GM12878 (cell line): ENCODE results near the gene NUP37. TPM values are rescaled to one million over a fixed set of nuclear protein-coding genes. Genes with fewer than 3 reads are reported as not detected.
A peak's percentile ranks its signal among the peaks of the same experiment; 100 is the strongest.

Experiments
- CHD1 ChIP-seq: IDR thresholded peaks from 2 replicates; pipeline ENCODE4 v1.6.1; 2012; ENCODE audit warnings: low read depth, low read length, improper control_type of control experiment
- CHD2 ChIP-seq: IDR thresholded peaks from 2 replicates; pipeline ENCODE4 v1.6.1; 2011; ENCODE audit warnings: low read depth, low read length, improper control_type of control experiment, borderline replicate concordance
- EZH2 ChIP-seq: IDR thresholded peaks from 2 replicates; pipeline ENCODE4 v1.6.1; 2012; ENCODE audit warnings: low read depth, mild to moderate bottlenecking, control low read depth, inconsistent platforms, low read length, borderline replicate concordance; ENCODE audit not compliant: control insufficient read depth
- HDAC6 ChIP-seq: fragments of 200-600 bp; sonication (generic); IDR thresholded peaks from one replicate; pipeline ENCODE4 v1.8.0; 2017; ENCODE audit warnings: antibody characterized with exemption; ENCODE audit not compliant: unreplicated experiment
- HSF1 ChIP-seq: fragments of 150-350 bp; IDR thresholded peaks from 2 replicates; pipeline ENCODE4 v1.6.1; 2014; ENCODE audit warnings: mild to moderate bottlenecking, low read depth, low read length
- NRF1 ChIP-seq: conservative IDR thresholded peaks from 2 replicates; pipeline ENCODE4 v1.6.1; 2011; ENCODE audit warnings: mild to moderate bottlenecking, low read depth, low read length, improper control_type of control experiment
- PAX5 ChIP-seq: IDR thresholded peaks from 2 replicates; pipeline ENCODE4 v1.6.1; 2011; ENCODE audit warnings: low read depth, low read length, borderline replicate concordance
- RB1 ChIP-seq: fragments of 450-650 bp; formaldehyde crosslinking; IDR thresholded peaks from 2 replicates; pipeline ENCODE4 v1.6.1; 2017; ENCODE audit warnings: mild to moderate bottlenecking, borderline replicate concordance
- SMAD5 ChIP-seq: IDR thresholded peaks from 2 replicates; pipeline ENCODE4 v1.6.1; 2016; ENCODE audit warnings: antibody characterized with exemption, low read depth
- SUPT20H ChIP-seq: IDR thresholded peaks from 2 replicates; pipeline ENCODE4 v1.6.1; 2011; ENCODE audit warnings: low read depth, mild to moderate bottlenecking, low read length, moderate library complexity, borderline replicate concordance; ENCODE audit not compliant: control insufficient read depth
- ZNF24 ChIP-seq: fragments of 450-650 bp; IDR thresholded peaks from 2 replicates; pipeline ENCODE4 v1.6.1; 2017; ENCODE audit warnings: antibody characterized with exemption, mild to moderate bottlenecking
- ZZZ3 ChIP-seq: IDR thresholded peaks from 2 replicates; pipeline ENCODE4 v1.6.1; 2011; ENCODE audit warnings: low read depth; ENCODE audit not compliant: control insufficient read depth, insufficient read length
- polyA plus RNA-seq, 11 experiments: library from polyadenylated mRNA; depleted of rRNA in 4 of 11; unstranded in 6 of 11; stranded (reverse) in 5 of 11; fragments of >200 nt; fragmentation: Nextera tagmentation in 4 of 11; fragmentation: Illumina TruSeq in 1 of 11; extraction: Ambion mirVana in 4 of 11; extraction: Trizol in 1 of 11; gene quantifications; 1 replicate in 1 of 11; 2 replicates in 10 of 11; pipeline versions ENCODE4 v1.2.1 to v1.2.3, GENCODE V29; 2011 to 2016; ENCODE audit warnings: inconsistent platforms in 2 of 11, missing spikeins in 2 of 11, low read depth in 1 of 11
- total RNA-seq, 4 experiments: library from RNA; depleted of rRNA in 3 of 4; stranded (reverse); fragments of >200 nt in 3 of 4; fragmentation: Illumina TruSeq in 1 of 4; extraction: Trizol in 1 of 4; gene quantifications; 2 replicates each; pipeline versions ENCODE4 v1.2.1 to v1.2.3, GENCODE V29; 2013 to 2021
- TF ChIP-seq, protein P1 (sequence below): fragments of 450-650 bp; IDR thresholded peaks from 2 replicates; pipeline ENCODE4 v1.6.1; 2017; ENCODE audit warnings: mild to moderate bottlenecking, moderate library complexity
- TF ChIP-seq, protein P2 (sequence below): IDR thresholded peaks from 2 replicates; pipeline ENCODE4 v1.6.1; 2012; ENCODE audit warnings: low read depth, low read length, improper control_type of control experiment
- TF ChIP-seq, protein P3 (sequence below): fragments of 450-650 bp; formaldehyde crosslinking; IDR thresholded peaks from 2 replicates; pipeline ENCODE4 v1.5.0; 2022; ENCODE audit warnings: mild to moderate bottlenecking, missing genetic modification characterization
- TF ChIP-seq, protein P4 (sequence below): fragments of 450-650 bp; conservative IDR thresholded peaks from 2 replicates; pipeline ENCODE4 v1.6.1; 2017; ENCODE audit warnings: mild to moderate bottlenecking, moderate library complexity

Gene NUP37
- total and polyA plus RNA-seq, 10 of the 15 experiments (the other 5 are each of a cell fraction or from before 2014, with no cell fraction given) = 51.8 to 250 (median 99.6) TPM

- TF ChIP-seq, protein P1, sequence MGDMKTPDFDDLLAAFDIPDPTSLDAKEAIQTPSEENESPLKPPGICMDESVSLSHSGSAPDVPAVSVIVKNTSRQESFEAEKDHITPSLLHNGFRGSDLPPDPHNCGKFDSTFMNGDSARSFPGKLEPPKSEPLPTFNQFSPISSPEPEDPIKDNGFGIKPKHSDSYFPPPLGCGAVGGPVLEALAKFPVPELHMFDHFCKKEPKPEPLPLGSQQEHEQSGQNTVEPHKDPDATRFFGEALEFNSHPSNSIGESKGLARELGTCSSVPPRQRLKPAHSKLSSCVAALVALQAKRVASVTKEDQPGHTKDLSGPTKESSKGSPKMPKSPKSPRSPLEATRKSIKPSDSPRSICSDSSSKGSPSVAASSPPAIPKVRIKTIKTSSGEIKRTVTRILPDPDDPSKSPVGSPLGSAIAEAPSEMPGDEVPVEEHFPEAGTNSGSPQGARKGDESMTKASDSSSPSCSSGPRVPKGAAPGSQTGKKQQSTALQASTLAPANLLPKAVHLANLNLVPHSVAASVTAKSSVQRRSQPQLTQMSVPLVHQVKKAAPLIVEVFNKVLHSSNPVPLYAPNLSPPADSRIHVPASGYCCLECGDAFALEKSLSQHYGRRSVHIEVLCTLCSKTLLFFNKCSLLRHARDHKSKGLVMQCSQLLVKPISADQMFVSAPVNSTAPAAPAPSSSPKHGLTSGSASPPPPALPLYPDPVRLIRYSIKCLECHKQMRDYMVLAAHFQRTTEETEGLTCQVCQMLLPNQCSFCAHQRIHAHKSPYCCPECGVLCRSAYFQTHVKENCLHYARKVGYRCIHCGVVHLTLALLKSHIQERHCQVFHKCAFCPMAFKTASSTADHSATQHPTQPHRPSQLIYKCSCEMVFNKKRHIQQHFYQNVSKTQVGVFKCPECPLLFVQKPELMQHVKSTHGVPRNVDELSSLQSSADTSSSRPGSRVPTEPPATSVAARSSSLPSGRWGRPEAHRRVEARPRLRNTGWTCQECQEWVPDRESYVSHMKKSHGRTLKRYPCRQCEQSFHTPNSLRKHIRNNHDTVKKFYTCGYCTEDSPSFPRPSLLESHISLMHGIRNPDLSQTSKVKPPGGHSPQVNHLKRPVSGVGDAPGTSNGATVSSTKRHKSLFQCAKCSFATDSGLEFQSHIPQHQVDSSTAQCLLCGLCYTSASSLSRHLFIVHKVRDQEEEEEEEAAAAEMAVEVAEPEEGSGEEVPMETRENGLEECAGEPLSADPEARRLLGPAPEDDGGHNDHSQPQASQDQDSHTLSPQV = no peak
- TF ChIP-seq HSF1 (no peak), PAX5 (no peak), SUPT20H (no peak), ZZZ3 (no peak), RB1 (no peak), NRF1 (no peak), CHD2 (peak; percentile 65; the same call in 1 of the 2 replicates), HDAC6 (peak; percentile 32), ZNF24 (no peak), CHD1 (no peak), EZH2 (no peak), SMAD5 (no peak)
- TF ChIP-seq, protein P2, sequence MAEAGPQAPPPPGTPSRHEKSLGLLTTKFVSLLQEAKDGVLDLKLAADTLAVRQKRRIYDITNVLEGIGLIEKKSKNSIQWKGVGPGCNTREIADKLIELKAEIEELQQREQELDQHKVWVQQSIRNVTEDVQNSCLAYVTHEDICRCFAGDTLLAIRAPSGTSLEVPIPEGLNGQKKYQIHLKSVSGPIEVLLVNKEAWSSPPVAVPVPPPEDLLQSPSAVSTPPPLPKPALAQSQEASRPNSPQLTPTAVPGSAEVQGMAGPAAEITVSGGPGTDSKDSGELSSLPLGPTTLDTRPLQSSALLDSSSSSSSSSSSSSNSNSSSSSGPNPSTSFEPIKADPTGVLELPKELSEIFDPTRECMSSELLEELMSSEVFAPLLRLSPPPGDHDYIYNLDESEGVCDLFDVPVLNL = no peak
- TF ChIP-seq, protein P3, sequence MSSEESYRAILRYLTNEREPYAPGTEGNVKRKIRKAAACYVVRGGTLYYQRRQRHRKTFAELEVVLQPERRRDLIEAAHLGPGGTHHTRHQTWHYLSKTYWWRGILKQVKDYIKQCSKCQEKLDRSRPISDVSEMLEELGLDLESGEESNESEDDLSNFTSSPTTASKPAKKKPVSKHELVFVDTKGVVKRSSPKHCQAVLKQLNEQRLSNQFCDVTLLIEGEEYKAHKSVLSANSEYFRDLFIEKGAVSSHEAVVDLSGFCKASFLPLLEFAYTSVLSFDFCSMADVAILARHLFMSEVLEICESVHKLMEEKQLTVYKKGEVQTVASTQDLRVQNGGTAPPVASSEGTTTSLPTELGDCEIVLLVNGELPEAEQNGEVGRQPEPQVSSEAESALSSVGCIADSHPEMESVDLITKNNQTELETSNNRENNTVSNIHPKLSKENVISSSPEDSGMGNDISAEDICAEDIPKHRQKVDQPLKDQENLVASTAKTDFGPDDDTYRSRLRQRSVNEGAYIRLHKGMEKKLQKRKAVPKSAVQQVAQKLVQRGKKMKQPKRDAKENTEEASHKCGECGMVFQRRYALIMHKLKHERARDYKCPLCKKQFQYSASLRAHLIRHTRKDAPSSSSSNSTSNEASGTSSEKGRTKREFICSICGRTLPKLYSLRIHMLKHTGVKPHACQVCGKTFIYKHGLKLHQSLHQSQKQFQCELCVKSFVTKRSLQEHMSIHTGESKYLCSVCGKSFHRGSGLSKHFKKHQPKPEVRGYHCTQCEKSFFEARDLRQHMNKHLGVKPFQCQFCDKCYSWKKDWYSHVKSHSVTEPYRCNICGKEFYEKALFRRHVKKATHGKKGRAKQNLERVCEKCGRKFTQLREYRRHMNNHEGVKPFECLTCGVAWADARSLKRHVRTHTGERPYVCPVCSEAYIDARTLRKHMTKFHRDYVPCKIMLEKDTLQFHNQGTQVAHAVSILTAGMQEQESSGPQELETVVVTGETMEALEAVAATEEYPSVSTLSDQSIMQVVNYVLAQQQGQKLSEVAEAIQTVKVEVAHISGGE (CRISPR knock-in tag) = peak; percentile 9; the same call in 1 of the 2 replicates
- TF ChIP-seq, protein P4, sequence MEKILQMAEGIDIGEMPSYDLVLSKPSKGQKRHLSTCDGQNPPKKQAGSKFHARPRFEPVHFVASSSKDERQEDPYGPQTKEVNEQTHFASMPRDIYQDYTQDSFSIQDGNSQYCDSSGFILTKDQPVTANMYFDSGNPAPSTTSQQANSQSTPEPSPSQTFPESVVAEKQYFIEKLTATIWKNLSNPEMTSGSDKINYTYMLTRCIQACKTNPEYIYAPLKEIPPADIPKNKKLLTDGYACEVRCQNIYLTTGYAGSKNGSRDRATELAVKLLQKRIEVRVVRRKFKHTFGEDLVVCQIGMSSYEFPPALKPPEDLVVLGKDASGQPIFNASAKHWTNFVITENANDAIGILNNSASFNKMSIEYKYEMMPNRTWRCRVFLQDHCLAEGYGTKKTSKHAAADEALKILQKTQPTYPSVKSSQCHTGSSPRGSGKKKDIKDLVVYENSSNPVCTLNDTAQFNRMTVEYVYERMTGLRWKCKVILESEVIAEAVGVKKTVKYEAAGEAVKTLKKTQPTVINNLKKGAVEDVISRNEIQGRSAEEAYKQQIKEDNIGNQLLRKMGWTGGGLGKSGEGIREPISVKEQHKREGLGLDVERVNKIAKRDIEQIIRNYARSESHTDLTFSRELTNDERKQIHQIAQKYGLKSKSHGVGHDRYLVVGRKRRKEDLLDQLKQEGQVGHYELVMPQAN = peak; percentile 70
Measured at GRCh38 chr12:102061560-102062418, 58.1 kb downstream of the NUP37 start, which contains the start of gene WASHC3 (continued).
